CD4-positive, CD25-positive, alpha-beta regulatory T cell (primary cell): Measurements from ENCODE around the gene ZNF444. TPM values are rescaled to one million over a fixed set of nuclear protein-coding genes. Genes with fewer than 3 reads are reported as not detected.

ENCODE experiments used
- ATAC-seq, 2 donors: fragments of 150-1000 bp; cut with Tn5 transposase; one replicate each; pipeline ENCODE4 v1.10.0; 2021; ENCODE audit warnings: low read depth in 2 of 2, moderate number of reproducible peaks in 2 of 2, moderate library complexity in 1 of 2
- DNase-seq, 3 donors: peaks; one replicate each; pipeline versions ENCODE4 v3.0.0 to v3.0.0-alpha.2; 2012 to 2022; ENCODE audit warnings: mixed read lengths in 1 of 3
- H3K27ac ChIP-seq: one replicate; pipeline ENCODE4 v1.7.0; 2013; ENCODE audit warnings: mild to moderate bottlenecking, low read length; ENCODE audit not compliant: insufficient read depth, poor library complexity, severe bottlenecking
- H3K27me3 ChIP-seq: one replicate; pipeline ENCODE4 v1.7.0; 2013; ENCODE audit warnings: low read length; ENCODE audit not compliant: control insufficient read depth, insufficient read depth
- H3K36me3 ChIP-seq: one replicate; pipeline ENCODE4 v1.7.0; 2013; ENCODE audit warnings: mild to moderate bottlenecking, low read length, moderate library complexity; ENCODE audit not compliant: control insufficient read depth, insufficient read depth
- H3K4me1 ChIP-seq: 2 replicates; pipeline ENCODE4 v1.7.0; 2013; ENCODE audit warnings: mild to moderate bottlenecking, low read length; ENCODE audit not compliant: insufficient read depth, control insufficient read depth, poor library complexity, severe bottlenecking
- H3K4me3 ChIP-seq: one replicate; pipeline ENCODE4 v1.7.0; 2013; ENCODE audit warnings: low read depth, mild to moderate bottlenecking, low read length, moderate library complexity
- H3K9me3 ChIP-seq, 2 experiments: 1 replicate in 1 of 2; 2 replicates in 1 of 2; pipeline ENCODE4 v1.7.0; 2013; ENCODE audit warnings: low read length in 2 of 2, mild to moderate bottlenecking in 1 of 2, moderate library complexity in 1 of 2; ENCODE audit not compliant: control insufficient read depth in 2 of 2
- H3K27ac Mint-ChIP-seq, 3 donors: one replicate each; pipeline ENCODE4 v1.8.0; 2020 to 2022; ENCODE audit warnings: mild to moderate bottlenecking in 3 of 3, mixed read lengths in 3 of 3, moderate library complexity in 2 of 3
- H3K27me3 Mint-ChIP-seq: one replicate; pipeline ENCODE4 v1.8.0; 2022; ENCODE audit warnings: mild to moderate bottlenecking, mixed read lengths
- H3K36me3 Mint-ChIP-seq: one replicate; pipeline ENCODE4 v1.8.0; 2020; ENCODE audit warnings: mixed read lengths
- H3K4me1 Mint-ChIP-seq, 4 donors: one replicate each; pipeline ENCODE4 v1.8.0; 2020 to 2022; ENCODE audit warnings: mixed read lengths in 4 of 4, mild to moderate bottlenecking in 1 of 4
- H3K4me3 Mint-ChIP-seq, 4 donors: one replicate each; pipeline ENCODE4 v1.8.0; 2020 to 2022; ENCODE audit warnings: mild to moderate bottlenecking in 4 of 4, mixed read lengths in 4 of 4, moderate library complexity in 3 of 4
- H3K9me3 Mint-ChIP-seq, 7 donors: one replicate each; pipeline ENCODE4 v1.8.0; 2020 to 2022; ENCODE audit warnings: mixed read lengths in 7 of 7, mild to moderate bottlenecking in 3 of 7, moderate library complexity in 2 of 7
- polyA plus RNA-seq, 4 donors: library from polyadenylated mRNA; unstranded; fragments of 300-500 nt; fragmentation: Illumina TruSeq; gene quantifications; one replicate each; pipeline ENCODE4 v1.2.3, GENCODE V29; 2021
- total RNA-seq: library from RNA; stranded (reverse); gene quantifications from one replicate; pipeline ENCODE4 v1.2.3, GENCODE V29; 2022

The ZNF444 gene
- total and polyA plus RNA-seq, 5 donors from 2014 or later = 10.8 to 23.5 (median 14.3) TPM

- Histone ChIP-seq H3K36me3 (no peaks in the 10 kb centered on the region), H3K4me3 (peak within 1 kb of the TSS; percentile 83), H3K9me3 (no peaks in the 10 kb centered on the region), H3K4me1 (peaks cover 20% of the 10 kb centered on the region), H3K27ac (peak within 1 kb of the TSS; percentile 97), H3K27me3 (no peaks in the 10 kb centered on the region)
- H3K27me3 Mint-ChIP-seq = peaks cover 5% of the 10 kb centered on the region
- peak within 1 kb of the TSS; percentile 86 to 95 (median 91) for H3K27ac Mint-ChIP-seq
- peak; percentile 88 to 89 for ATAC-seq
- no peaks in the 10 kb centered on the region for H3K36me3 Mint-ChIP-seq
- H3K9me3 Mint-ChIP-seq = no peaks in the 10 kb centered on the region
- H3K4me3 Mint-ChIP-seq = peak within 1 kb of the TSS; percentile 86 to 99 (median 94)
- H3K4me1 Mint-ChIP-seq = peaks cover 10 to 49% (median 18%) of the 10 kb centered on the region in 4 donors
- DNase-seq = peak; percentile 92 to 97 (median 95)
Observed at GRCh38 chr19:56121180-56122167, 19.6 kb upstream of the ZNF444 start, which contains the start of gene ZNF787. Gene ZNF787, minus strand, starts transcription at chr19:56121295. Its CDS starts 18,078 bp downstream, at chr19:56103217.

- peak overlapping the region in 2 of 4 donors; percentile 36 to 42 for H3K4me3 Mint-ChIP-seq
- peaks cover 17% of the 10 kb centered on the region for H3K4me1 ChIP-seq
- no peak overlapping the region for H3K27ac Mint-ChIP-seq
- DNase-seq = no peak
- H3K36me3 ChIP-seq = no peaks in the 10 kb centered on the region
- H3K9me3 ChIP-seq = no peaks in the 10 kb centered on the region
- H3K27me3 ChIP-seq = no peaks in the 10 kb centered on the region
- no peaks in the 10 kb centered on the region for H3K36me3 Mint-ChIP-seq
- peaks cover 9 to 40% (median 17%) of the 10 kb centered on the region in 4 donors for H3K4me1 Mint-ChIP-seq
- no peak overlapping the region for H3K4me3 ChIP-seq
- ATAC-seq = no peak
- H3K27me3 Mint-ChIP-seq = peaks cover 5% of the 10 kb centered on the region
- no peak overlapping the region for H3K27ac ChIP-seq
- no peaks in the 10 kb centered on the region for H3K9me3 Mint-ChIP-seq
Observed at GRCh38 chr19:56123266-56123891, 17.7 kb upstream of the ZNF444 start.

GRCh38 chr19:56124578-56124977, 16.5 kb upstream of the ZNF444 start:
- ATAC-seq (no peak), DNase-seq (peak in 2 of 3 donors; percentile 49 to 73)
- no peak overlapping the region for H3K27ac ChIP-seq

DNA sequence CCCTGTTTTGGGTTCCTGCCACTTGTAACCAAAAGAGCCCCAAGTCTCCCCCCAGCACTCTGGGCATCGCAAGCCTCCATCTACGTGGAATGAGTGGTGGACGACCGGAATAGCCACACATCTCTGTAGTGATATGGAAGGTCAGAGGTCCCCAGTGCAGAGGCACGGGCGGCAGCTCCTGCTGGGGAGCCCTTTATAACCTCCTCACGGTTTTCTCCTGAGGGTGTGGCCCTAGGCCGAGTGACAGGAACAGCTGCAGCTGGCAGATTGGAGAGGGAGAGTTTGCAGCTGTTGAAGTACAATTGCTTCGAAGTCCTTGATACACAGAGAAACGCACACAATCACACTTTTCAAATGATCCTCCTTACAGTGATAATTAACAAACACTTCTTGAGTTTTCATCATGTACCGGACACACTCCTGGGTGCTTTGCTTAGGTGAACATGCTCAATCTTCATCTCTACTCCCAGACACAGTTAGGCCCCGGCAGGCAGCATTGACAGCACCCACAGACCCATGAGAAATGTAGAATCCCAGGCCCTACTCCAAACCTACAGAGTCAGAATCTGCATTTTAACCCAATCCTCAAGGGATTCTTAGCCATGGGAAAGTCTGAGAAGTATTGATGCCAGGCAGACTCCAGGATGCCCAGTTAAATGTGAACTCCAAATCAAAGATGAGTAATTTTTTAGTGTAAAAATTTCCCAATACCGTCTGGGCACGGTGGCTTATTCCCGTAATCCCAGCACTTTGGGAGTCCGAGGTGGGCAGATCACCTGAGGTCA, 15.1 kb upstream of the ZNF444 start:
- peak overlapping the region in 1 of 3 donors; percentile 84 for H3K27ac Mint-ChIP-seq

More at GRCh38 chr19:56124578-56124977, 16.5 kb upstream of the ZNF444 start:
- Histone ChIP-seq H3K27me3 (no peaks in the 10 kb centered on the region), H3K36me3 (no peaks in the 10 kb centered on the region), H3K4me3 (no peak overlapping the region), H3K4me1 (peaks cover 17% of the 10 kb centered on the region), H3K9me3 (no peaks in the 10 kb centered on the region)
- peaks cover 4 to 29% (median 14%) of the 10 kb centered on the region in 4 donors for H3K4me1 Mint-ChIP-seq
- peak overlapping the region in 2 of 4 donors; percentile 53 to 83 for H3K4me3 Mint-ChIP-seq
- H3K27me3 Mint-ChIP-seq = peaks cover 5% of the 10 kb centered on the region
- no peaks in the 10 kb centered on the region for H3K9me3 Mint-ChIP-seq
- H3K27ac Mint-ChIP-seq = peak overlapping the region; percentile 28 to 85 (median 60)
- H3K36me3 Mint-ChIP-seq = no peaks in the 10 kb centered on the region

GRCh38 chr19:56126983-56127780, 13.9 kb upstream of the ZNF444 start:
- Mint-ChIP-seq H3K27ac (no peak overlapping the region), H3K27me3 (no peaks in the 10 kb centered on the region), H3K4me1 (peaks cover 0 to 18% (median 2%) of the 10 kb centered on the region in 4 donors), H3K9me3 (peaks cover 0 to 2% (median 0%) of the 10 kb centered on the region in 7 donors), H3K4me3 (no peak overlapping the region), H3K36me3 (no peaks in the 10 kb centered on the region)
- no peak overlapping the region for H3K4me3 ChIP-seq
- H3K9me3 ChIP-seq = no peaks in the 10 kb centered on the region
- DNase-seq (no peak), ATAC-seq (no peak)
- no peaks in the 10 kb centered on the region for H3K36me3 ChIP-seq
- no peak overlapping the region for H3K27ac ChIP-seq
- peaks cover 2% of the 10 kb centered on the region for H3K4me1 ChIP-seq
- no peaks in the 10 kb centered on the region for H3K27me3 ChIP-seq

More for the DNA sequence above, 15.1 kb upstream of the ZNF444 start:
- H3K27ac ChIP-seq = no peak overlapping the region
- H3K27me3 ChIP-seq = no peaks in the 10 kb centered on the region
- Mint-ChIP-seq H3K4me3 (no peak overlapping the region), H3K36me3 (no peaks in the 10 kb centered on the region), H3K4me1 (peaks cover 4 to 25% (median 9%) of the 10 kb centered on the region in 4 donors), H3K9me3 (no peaks in the 10 kb centered on the region), H3K27me3 (peaks cover 5% of the 10 kb centered on the region)
- peaks cover 9% of the 10 kb centered on the region for H3K4me1 ChIP-seq
- DNase-seq = no peak
- H3K4me3 ChIP-seq = no peak overlapping the region
- H3K36me3 ChIP-seq = no peaks in the 10 kb centered on the region
- ATAC-seq = no peak
- no peaks in the 10 kb centered on the region for H3K9me3 ChIP-seq

GRCh38 chr19:56130006-56130405, 11.1 kb upstream of the ZNF444 start:
- Mint-ChIP-seq H3K9me3 (peaks cover 0 to 2% (median 0%) of the 10 kb centered on the region in 7 donors), H3K27ac (no peak overlapping the region), H3K4me1 (peaks cover 0 to 4% (median 0%) of the 10 kb centered on the region in 4 donors), H3K4me3 (no peak overlapping the region), H3K27me3 (no peaks in the 10 kb centered on the region), H3K36me3 (no peaks in the 10 kb centered on the region)
- H3K9me3 ChIP-seq = no peaks in the 10 kb centered on the region
- ATAC-seq (no peak), DNase-seq (no peak)
- H3K27ac ChIP-seq = no peak overlapping the region
- H3K36me3 ChIP-seq = no peaks in the 10 kb centered on the region
- no peaks in the 10 kb centered on the region for H3K4me1 ChIP-seq
- H3K27me3 ChIP-seq = no peaks in the 10 kb centered on the region
- H3K4me3 ChIP-seq = no peak overlapping the region
